Kidney (tissue), 14 donors: ENCODE data around the gene SDC4. TPM values are rescaled to one million over a fixed set of nuclear protein-coding genes. Genes with fewer than 3 reads are reported as not detected.

Experiments used
- DNase-seq, 5 donors: peaks; one replicate each; pipeline ENCODE4 v3.0.0-alpha.2; 2013 to 2020
- FAIRE-seq: peaks from 2 replicates; lab custom pipeline; 2012; peaks lifted over from hg19 to GRCh38; lab: Jason Lieb, UNC
- H3K27ac ChIP-seq, 2 donors: one replicate each; pipeline ENCODE4 v1.7.0; 2013; ENCODE audit warnings: low read depth in 2 of 2, low read length in 2 of 2, inconsistent platforms in 1 of 2
- H3K27me3 ChIP-seq: one replicate; pipeline ENCODE4 v1.7.1; 2013; ENCODE audit warnings: low read length, inconsistent platforms; ENCODE audit not compliant: control insufficient read depth, insufficient read depth
- H3K36me3 ChIP-seq, 3 donors: one replicate each; pipeline versions ENCODE4 v1.7.0 to v1.7.1; 2013; ENCODE audit warnings: low read length in 3 of 3, control low read depth in 1 of 3, inconsistent platforms in 1 of 3; ENCODE audit not compliant: insufficient read depth in 3 of 3, control insufficient read depth in 2 of 3
- H3K4me1 ChIP-seq, 3 donors: one replicate each; pipeline versions ENCODE4 v1.7.0 to v1.7.1; 2013; ENCODE audit warnings: low read length in 3 of 3, inconsistent platforms in 1 of 3, low read depth in 1 of 3; ENCODE audit not compliant: control insufficient read depth in 2 of 3, insufficient read depth in 2 of 3
- H3K4me3 ChIP-seq, 3 donors: one replicate each; pipeline versions ENCODE4 v1.7.0 to v1.8.1; 2013; ENCODE audit warnings: low read length in 3 of 3, control low read depth in 1 of 3, inconsistent platforms in 1 of 3
- H3K9ac ChIP-seq, 3 donors: one replicate each; pipeline versions ENCODE4 v1.7.0 to v1.7.1; 2013; ENCODE audit warnings: low read length in 3 of 3, control low read depth in 1 of 3, inconsistent platforms in 1 of 3
- H3K9me3 ChIP-seq, 3 donors: one replicate each; pipeline versions ENCODE4 v1.7.0 to v1.7.1; 2013; ENCODE audit warnings: low read length in 3 of 3, control low read depth in 1 of 3, inconsistent platforms in 1 of 3; ENCODE audit not compliant: control insufficient read depth in 2 of 3, insufficient read depth in 1 of 3
- CTCF ChIP-seq: IDR thresholded peaks from 3 replicates; pipeline ENCODE4 v1.5.1; 2012; ENCODE audit warnings: mild to moderate bottlenecking, moderate library complexity, borderline replicate concordance; ENCODE audit not compliant: insufficient read depth; ENCODE audit errors: extremely low read depth
- intact Hi-C: fragments of 100-400 bp; cut with DNase I; formaldehyde crosslinking; loops from one replicate; pipeline ENCODE4 v1.11.1; 2022
- polyA plus RNA-seq: library from polyadenylated mRNA; stranded (reverse); fragments of 350-450 nt; fragmentation: Illumina TruSeq; extraction: RNeasy Lipid Tissue Mini Kit (QIAGEN cat#74804); gene quantifications from one replicate; pipeline ENCODE4 v1.2.3, GENCODE V29; 2014; ENCODE audit warnings: low read depth, low replicate concordance; ENCODE audit not compliant: insufficient read depth
- total RNA-seq: library from RNA; stranded (reverse); fragmentation: NEBNext Ultra II Directional; extraction: Animal tissue kit (Norgen Biotek cat#: 25700); gene quantifications from one replicate; pipeline ENCODE4 v1.2.1, GENCODE V29; 2021
- donor health status: control.
- donor health status: control.
- donor health status: control.
- donor health status: control.
- donor health status: control.
- donor health status: DM: yes; HTN: yes; CAD: no.
- donor health status: Normal renal cell carcinoma (clear cell type).

The SDC4 gene
- total and polyA plus RNA-seq, 2 donors from 2014 or later, result 242 to 397 TPM

- no peaks in the 10 kb centered on the region for H3K27me3 ChIP-seq
- DNase-seq (no peak), FAIRE-seq (no peak)
- H3K9me3 ChIP-seq, result no peaks in the 10 kb centered on the region
- no peak overlapping the region for H3K4me3 ChIP-seq
- no peak overlapping the region for H3K9ac ChIP-seq
- H3K36me3 ChIP-seq, result no peaks in the 10 kb centered on the region
- intact Hi-C loops, result no loop called here
- no peak for TF ChIP-seq CTCF
- H3K4me1 ChIP-seq, result no peaks in the 10 kb centered on the region
- H3K27ac ChIP-seq, result no peak overlapping the region
Observed at GRCh38 chr20:45282700-45283550, 65.3 kb downstream of the SDC4 start.

GRCh38 chr20:45279992-45280391, 68.2 kb downstream of the SDC4 start:
- Histone ChIP-seq H3K36me3 (no peaks in the 10 kb centered on the region), H3K9me3 (no peaks in the 10 kb centered on the region), H3K27ac (no peak overlapping the region), H3K4me3 (no peak overlapping the region), H3K27me3 (no peaks in the 10 kb centered on the region), H3K4me1 (no peaks in the 10 kb centered on the region), H3K9ac (no peak overlapping the region)
- TF ChIP-seq CTCF, result no peak
- no peak for DNase-seq
- FAIRE-seq, result no peak
- intact Hi-C loops, result no loop called here

GRCh38 chr20:45275338-45275737, 72.9 kb downstream of the SDC4 start:
- intact Hi-C loops, result no loop called here
- no peak for TF ChIP-seq CTCF
- Histone ChIP-seq H3K27ac (no peak overlapping the region), H3K4me1 (no peaks in the 10 kb centered on the region), H3K4me3 (no peak overlapping the region), H3K9ac (no peak overlapping the region), H3K27me3 (no peaks in the 10 kb centered on the region), H3K9me3 (no peaks in the 10 kb centered on the region), H3K36me3 (no peaks in the 10 kb centered on the region)
- DNase-seq (no peak), FAIRE-seq (no peak)

Other genes with a start within 250 kb of the SDC4 start
- gene KCNS1, start 247.3 kb downstream of the SDC4 start, total RNA-seq, result 2.9 TPM
- gene KCNS1, start 247.3 kb downstream of the SDC4 start, polyA plus RNA-seq, result 0.19 TPM
- 1.0 TPM for gene WFDC5, start 233.2 kb downstream of the SDC4 start, total RNA-seq
- gene WFDC5, start 233.2 kb downstream of the SDC4 start, polyA plus RNA-seq, result not detected
- gene WFDC12, start 224.0 kb downstream of the SDC4 start, total RNA-seq, result 1.4 TPM
- gene WFDC12, start 224.0 kb downstream of the SDC4 start, polyA plus RNA-seq, result not detected
- gene PI3, start 173.5 kb downstream of the SDC4 start, total RNA-seq, result 8.7 TPM
- gene PI3, start 173.5 kb downstream of the SDC4 start, polyA plus RNA-seq, result not detected
- gene SEMG1, start 141.4 kb downstream of the SDC4 start, total RNA-seq, result not detected
- gene SEMG1, start 141.4 kb downstream of the SDC4 start, polyA plus RNA-seq, result not detected
- gene SEMG2, start 127.1 kb downstream of the SDC4 start, total RNA-seq, result 0.16 TPM
- gene SEMG2, start 127.1 kb downstream of the SDC4 start, polyA plus RNA-seq, result 0.80 TPM
- 3,615 TPM for gene SLPI, start 93.9 kb downstream of the SDC4 start, total RNA-seq
- gene SLPI, start 93.9 kb downstream of the SDC4 start, polyA plus RNA-seq, result 105 TPM
- gene RBPJL, start 41.6 kb downstream of the SDC4 start, total RNA-seq, result not detected
- gene RBPJL, start 41.6 kb downstream of the SDC4 start, polyA plus RNA-seq, result not detected
- gene MATN4, start 40.1 kb downstream of the SDC4 start, total RNA-seq, result 0.19 TPM
- 0.19 TPM for gene MATN4, start 40.1 kb downstream of the SDC4 start, polyA plus RNA-seq
- 38.7 TPM for gene SYS1, start 14.7 kb upstream of the SDC4 start, total RNA-seq
- gene SYS1, start 14.7 kb upstream of the SDC4 start, polyA plus RNA-seq, result 39.8 TPM
- gene TP53TG5, start 29.9 kb upstream of the SDC4 start, total RNA-seq, result not detected
- gene TP53TG5, start 29.9 kb upstream of the SDC4 start, polyA plus RNA-seq, result not detected
- 51.5 TPM for gene DBNDD2, start 59.9 kb upstream of the SDC4 start, total RNA-seq
- gene DBNDD2, start 59.9 kb upstream of the SDC4 start, polyA plus RNA-seq, result 50.7 TPM
- gene PIGT, start 67.7 kb upstream of the SDC4 start, total RNA-seq, result 90.9 TPM
- gene PIGT, start 67.7 kb upstream of the SDC4 start, polyA plus RNA-seq, result 95.0 TPM
- 2,874 TPM for gene WFDC2, start 121.3 kb upstream of the SDC4 start, total RNA-seq
- 1,908 TPM for gene WFDC2, start 121.3 kb upstream of the SDC4 start, polyA plus RNA-seq
- gene SPINT3, start 167.2 kb upstream of the SDC4 start, total RNA-seq, result not detected
- not detected for gene SPINT3, start 167.2 kb upstream of the SDC4 start, polyA plus RNA-seq
- gene WFDC6, start 191.1 kb upstream of the SDC4 start, total RNA-seq, result not detected
- not detected for gene WFDC6, start 191.1 kb upstream of the SDC4 start, polyA plus RNA-seq
- gene EPPIN, start 199.0 kb upstream of the SDC4 start, total RNA-seq, result not detected
- not detected for gene EPPIN, start 199.0 kb upstream of the SDC4 start, polyA plus RNA-seq
- not detected for gene WFDC8, start 230.9 kb upstream of the SDC4 start, total RNA-seq
- gene WFDC8, start 230.9 kb upstream of the SDC4 start, polyA plus RNA-seq, result not detected